NOMO-1 treated with dmso at 0.1 percent for 144 hours (cell line): Measurements from ENCODE around the gene SOX15.
A peak's percentile ranks its signal among the peaks of the same experiment; 100 is the strongest.
"Not testable (repeated sequence)": the region's sequence is repeated elsewhere in the genome, so short reads cannot be mapped to it uniquely, and the experiment has no call there.

Experiments used
- DNase-seq: peaks from one replicate; lab custom pipeline; 2025; ENCODE audit not compliant: unreplicated experiment; lab: John Stamatoyannopoulos, UW

The SOX15 gene

DNA sequence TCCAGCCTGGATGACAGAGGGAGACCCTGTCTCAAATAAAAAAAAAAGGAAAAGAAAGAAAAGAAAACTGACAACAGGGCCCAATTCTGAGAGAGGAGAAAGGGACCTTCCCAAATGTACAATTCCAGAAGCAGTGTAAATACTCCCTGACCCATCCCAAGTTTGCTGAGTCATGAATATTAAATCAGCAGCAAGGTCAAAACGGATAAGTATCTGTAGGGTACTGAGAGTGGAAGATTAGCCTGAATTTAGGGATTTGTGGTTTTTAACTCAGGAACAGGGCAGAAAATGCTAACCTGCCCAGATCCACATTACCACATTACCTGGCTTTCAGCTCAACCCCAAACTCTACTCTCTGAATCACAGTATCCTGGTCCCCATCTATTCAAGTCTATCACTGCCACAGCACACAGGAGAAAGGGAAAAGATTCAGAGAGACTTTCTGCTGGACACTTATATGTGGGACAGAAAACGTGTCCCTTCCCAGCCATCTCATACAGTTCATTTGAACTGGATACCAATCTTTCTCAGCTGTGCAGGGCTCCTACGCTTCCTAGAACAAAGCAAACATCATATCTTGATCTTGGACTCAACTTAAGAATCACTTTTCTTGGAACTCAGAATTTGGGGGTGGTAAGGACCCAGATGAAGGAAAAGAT is 21.9 kb upstream of the SOX15 start:
- DNase-seq, result no peak

DNA sequence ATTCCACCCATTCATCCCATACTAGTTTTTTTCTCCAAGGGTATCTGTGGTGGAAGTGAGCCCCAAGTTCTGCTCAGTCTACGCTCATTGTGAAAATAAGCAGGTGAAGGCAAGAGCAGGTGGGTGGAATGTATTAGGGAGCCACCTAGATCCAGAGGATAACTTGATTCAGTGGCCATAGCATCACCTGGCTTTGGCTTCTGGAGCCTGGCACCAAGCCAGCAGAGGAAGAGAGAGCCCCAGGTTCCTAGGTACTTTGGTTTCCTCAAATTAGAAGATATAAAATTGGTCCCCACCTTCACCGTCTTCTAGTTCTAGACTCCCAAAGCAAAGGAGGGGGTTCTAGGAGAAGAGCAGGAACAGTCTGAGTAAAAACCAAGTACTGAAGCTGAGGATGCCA is 20.7 kb upstream of the SOX15 start:
- no peak for DNase-seq

DNA sequence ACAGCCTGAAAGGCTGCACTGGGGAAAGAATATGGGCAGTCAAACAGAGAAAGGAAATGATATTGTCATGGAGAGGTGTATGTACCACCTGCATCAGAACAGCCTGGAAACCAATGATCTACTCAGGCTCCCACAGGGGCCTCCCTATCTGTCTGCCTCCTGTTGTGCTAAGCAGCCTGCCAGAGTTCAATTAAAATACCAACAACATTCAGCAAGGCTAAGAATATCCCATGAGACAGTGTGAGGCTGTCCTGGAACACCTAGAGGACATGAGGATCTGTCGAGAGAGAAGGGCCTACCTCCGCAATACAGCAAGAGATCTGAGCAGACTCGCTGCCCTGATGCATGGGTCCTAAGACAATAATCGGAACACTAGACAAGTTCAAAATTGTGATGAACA is 16.4 kb upstream of the SOX15 start:
- no peak for DNase-seq

DNA sequence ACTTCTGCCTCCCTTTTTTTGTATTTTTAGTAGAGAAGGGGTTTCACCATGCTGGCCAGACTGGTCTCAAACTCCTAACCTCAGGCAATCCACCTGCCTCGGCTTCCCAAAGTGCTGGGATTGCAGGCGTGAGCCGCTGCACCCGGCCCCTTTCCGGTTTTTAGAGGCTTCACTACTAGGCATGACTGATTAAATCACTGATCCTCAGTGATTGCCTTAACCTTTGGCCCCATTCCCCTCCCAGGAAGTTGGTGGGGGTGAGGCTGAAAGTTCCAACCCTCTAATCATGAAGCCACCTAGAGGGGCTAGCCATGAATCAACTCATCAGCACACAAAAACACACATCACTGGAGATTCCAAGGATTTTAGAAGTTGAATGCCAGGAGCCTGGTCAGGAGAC is 7.7 kb upstream of the SOX15 start:
- not testable (repeated sequence) for DNase-seq

DNA sequence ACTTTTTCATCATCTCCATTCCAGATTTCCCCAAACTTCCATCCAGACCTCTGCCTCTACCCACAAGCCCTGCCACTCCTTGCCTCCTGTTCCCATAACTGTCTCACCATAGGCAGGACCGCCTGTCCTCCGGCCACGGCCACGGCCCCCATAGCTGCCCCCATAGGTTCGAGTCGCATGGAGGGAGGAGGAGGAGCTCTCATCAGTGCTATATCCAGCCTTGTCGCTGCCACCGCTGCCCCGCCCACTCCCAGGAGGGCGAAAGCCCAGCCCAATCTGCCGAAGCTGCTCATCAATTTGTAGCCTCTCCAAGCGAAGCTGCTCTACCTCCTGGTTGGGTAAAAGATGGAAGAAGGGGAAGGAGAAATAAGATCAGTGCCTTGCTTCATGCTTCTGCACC is 3.4 kb upstream of the SOX15 start:
- DNase-seq, result no peak

DNA sequence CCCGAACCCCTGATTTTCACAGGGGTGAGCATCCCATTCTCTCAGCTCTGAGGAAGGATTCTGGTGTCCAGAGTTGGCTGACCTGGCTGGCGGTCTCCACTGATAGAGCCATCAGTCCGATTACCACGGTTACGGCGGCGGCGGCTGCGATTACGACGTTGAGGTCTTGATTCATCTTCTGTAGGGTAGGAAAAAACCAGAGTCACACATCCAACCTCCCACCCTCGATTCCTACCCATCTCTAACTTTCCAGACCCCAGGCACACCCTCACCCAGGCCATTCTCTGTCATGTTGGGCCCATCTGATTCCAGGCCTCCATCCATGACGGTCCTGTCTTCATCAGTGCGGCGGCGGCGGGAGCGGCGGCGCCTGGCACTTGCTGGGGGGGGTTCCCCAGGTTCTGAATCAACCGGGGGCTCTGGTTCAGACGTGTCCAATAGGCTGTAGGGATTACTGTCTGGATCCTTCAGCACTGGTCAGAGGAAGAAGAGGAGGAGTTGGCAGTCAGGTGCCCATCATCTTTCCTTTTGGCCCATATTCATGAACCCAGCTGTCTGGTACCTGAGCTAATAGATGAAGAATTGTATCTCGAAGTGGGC is 2.6 kb upstream of the SOX15 start:
- DNase-seq, result no peak

DNA sequence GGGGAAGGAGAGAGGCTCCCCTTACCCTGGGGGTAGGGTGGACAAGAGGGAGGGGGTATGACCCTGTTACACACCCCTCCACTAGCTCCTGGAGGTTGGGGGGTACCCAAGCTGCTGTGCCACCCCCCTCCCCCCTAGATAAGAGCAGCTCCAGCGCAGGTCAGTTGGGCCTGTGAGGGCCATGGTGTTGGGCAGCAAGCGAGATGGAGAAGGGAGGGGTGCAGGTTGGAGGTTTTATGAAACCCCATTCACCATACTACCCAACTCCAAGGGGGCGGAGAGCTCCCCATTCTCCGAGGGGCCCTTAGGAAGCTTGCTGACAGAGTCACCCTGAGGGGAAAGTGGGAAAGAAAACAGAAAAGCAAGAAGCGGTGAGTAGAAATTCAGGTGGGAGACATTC is 1.7 kb upstream of the SOX15 start:
- no peak for DNase-seq

DNA sequence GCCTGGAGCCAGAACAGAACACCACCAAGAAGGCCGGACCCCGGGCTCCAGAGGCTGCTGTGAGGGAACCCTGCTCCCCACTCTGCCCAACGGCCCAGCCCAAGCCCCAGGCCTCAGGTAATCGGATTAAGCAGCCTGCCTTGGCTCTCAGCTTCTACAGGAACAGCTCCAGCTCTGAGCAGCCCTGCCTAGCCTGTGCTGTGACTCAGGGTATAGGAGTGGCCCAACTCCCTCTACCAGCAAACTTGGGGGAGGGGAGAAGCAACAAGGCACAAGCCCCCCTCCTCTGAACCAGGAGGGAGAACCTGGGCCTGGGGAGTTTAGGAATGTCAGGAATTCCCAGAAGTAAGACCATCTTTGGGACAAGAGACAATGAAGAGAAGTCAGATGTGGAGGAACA is 849 bp upstream of the SOX15 start:
- DNase-seq, result no peak

DNA sequence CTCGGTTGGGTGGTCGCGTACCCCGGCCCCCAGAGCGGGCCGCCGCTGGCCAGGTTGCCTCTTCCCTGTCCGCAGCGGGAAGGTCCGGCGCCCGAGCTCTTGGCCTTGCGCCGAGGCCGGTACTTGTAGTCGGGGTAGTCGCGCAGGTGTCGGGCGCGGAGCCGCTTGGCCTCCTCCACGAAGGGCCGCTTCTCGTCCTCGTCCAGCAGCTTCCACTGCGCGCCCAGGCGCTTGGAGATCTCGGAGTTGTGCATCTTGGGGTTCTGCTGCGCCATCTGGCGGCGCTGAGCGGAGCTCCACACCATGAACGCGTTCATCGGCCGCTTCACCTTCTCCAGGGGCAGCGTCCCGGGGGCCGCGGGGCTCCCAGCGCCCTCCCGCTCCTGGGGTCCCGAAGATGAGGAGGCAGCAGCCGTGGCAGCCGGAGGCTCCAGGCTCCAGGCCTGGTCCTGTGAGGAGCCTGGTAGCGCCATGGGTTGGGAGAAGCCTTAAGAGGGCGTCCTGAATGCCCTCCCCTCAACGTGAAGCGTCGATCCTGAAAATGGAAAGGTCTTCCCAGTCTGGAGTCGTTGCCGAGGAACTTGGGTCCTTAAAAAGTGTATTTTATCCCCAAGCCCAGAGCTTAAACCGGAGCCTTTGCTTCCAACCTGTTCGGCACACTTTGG is 558 bp downstream of the SOX15 start:
- peak; percentile 62 for DNase-seq

DNA sequence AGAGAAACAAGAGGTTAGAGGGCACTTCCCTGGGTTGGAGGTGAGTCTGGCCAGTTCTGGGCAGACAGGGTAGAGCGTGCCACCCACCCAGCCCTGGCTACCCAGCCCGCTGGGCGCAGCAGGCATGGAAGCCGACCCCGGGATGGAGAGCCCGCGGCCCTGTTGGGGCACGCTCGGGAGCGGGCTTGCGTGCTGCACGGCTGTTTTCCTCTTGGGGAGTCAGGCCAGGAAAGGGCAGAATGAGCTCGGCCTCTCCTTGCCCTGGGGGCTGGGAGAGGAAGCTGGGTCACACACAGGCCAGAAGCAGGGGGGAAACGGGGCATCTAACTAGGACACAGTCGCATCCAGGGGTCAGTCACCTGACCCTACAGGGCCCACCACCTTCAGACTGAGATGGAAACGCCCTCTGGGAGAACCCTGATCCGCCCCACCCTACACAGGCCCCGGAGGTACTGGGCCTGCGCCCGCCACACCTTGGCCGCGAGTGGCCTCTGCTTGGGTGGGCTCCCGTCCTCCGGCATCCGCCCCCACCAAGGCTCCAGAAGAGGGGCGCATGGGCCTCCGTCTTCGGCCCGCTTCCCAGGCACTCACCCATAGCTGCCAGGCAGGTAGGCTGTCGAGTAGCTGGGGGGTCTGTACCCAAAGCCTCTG is 1.2 kb downstream of the SOX15 start:
- no peak for DNase-seq

DNA sequence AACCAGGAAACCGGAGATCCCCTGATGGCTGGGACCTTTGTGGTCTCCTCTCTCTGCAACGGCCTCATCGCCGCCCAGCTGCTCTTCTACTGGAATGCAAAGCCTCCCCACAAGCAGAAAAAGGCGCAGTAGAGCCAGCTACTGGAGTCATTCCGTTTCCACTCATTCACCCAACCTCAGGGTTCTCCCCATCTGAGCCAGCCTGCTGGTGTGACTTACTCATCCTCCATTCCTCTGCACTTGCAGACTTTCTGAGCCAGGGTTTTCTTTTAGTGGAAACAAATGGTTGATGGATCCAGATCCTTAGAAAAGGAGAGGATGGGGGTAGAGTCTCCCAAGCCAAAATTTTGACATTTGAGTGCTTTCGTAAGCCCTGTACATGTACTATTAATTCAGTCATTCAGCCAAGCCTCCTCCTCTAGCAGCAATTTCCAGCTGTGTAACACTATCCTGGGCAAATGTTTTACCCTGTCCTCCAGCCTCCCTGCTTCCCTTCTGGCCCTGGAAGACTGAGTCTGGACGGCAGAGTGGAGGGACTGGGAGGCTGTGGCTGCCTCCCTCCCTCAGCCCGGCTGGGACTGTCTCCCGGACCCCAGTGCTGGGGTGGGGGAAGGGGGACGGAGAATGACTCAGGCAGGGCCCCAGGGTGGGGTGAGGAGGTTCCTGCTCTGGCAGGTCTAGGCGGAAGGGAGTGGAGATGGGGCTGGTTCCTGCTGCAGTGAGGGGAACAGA is 2.3 kb downstream of the SOX15 start:
- no peak for DNase-seq

DNA sequence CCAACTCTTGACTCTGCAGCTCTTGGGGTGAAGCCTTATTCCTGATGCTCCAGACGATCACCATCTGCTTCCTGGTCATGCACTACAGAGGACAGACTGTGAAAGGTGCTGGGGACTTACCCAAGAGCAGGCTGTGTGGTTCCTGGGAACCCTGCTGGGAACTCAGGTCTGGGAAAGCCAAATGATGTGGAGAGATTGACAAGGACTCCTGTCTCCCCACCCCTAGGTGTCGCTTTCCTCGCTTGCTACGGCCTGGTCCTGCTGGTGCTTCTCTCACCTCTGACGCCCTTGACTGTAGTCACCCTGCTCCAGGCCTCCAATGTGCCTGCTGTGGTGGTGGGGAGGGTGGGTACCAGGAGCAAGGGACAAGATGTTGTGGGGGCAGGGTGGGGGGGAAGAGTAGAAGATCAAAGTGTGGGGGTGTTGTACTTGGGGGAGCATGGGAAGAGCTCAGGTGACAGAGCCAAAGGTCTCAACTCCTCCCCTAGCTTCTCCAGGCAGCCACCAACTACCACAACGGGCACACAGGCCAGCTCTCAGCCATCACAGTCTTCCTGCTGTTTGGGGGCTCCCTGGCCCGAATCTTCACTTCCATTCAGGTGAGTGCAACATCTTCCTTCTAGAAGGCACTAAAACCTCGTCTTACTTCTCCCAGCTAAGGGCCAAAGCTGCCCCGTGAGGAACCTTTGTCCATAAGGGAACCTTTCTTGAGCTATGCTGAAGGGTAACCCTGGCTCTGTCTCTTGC is 3.0 kb downstream of the SOX15 start:
- no peak for DNase-seq

DNA sequence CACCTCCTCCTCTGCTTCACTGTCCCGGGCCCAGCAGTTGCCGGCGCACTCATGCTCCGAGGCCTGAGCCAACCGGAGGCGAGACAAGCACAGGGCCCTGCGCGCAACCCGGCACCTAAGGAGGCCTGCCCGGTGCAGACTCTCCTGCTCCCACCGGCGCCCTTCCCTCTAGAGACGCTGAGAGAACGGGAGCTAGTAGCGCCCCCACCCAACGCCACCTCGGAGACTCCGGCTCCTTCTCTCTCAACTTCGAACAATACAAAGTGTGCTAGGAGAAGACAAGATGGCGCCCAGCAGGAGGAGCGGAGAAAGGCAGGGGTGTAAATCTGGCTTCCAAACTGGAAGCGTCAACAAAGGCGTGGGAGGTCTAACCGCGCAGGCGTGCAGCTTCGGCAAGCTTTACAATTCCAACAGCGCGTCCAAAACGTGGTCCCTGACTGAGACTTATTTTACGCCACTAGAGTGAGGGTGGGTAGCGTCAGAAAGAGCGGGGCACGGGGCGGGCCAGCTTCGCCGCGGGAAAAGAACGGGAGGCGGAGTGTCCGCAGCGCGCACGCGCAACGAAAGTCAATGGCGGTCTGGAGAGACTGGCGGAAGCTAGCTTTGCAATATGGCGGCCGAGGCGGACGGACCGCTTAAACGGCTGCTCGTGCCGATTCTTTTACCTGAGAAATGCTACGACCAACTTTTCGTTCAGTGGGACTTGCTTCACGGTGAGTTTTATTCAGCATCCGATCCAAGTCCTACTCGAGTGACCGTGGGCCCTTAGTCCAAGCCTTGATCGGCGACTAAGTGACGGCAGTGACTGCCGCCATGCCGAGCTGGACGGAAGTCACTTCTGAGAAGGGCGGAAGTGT is 6.4 kb downstream of the SOX15 start, which contains the start of gene MPDU1:
MPDU1 (plus strand) TSS at position 600 of the 857 bp plus-strand sequence; CDS start at position 611, 11 bp downstream.
- peak; percentile 98 for DNase-seq

DNA sequence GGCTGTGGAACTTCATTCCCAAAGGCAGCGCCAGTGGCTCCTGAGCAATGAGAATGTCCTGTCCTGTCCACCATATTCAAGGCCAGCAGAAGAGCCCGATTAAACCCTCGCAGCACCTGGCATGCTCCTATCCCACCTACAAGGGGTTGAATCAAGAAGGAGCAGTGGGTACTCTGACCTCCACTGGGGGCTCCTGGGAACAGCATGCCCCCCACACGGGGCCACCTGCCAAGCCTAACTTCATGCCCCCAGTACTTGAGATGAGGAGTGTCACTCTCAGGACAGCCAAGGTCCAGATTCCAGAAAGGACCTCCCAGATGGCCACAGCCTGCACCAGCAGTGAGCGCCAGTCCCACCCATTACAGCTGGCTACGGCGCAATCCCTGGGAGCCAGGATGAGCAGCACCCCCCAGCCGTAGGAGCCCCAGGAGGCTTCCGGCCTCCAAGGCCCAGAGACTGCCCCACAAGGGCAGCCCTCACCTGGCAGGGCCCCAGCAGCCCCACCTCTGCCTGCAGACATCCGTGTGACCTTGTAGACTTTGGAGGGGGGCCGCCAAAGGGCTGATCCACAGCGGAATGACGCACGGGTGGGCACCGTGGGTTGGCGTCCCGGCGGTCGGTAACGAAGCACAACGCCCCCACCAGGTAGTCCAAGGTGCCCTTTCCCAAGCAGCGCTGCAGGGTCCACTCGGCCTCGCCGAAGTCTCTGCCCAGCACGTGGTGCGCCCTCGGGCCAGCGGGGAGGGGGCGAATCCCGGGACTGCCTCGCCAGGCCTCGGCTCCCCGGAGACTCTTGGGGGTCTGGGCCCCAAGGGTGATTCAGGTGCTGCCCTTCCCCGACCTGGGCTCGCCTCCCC is 7.3 kb downstream of the SOX15 start:
- no peak for DNase-seq

DNA sequence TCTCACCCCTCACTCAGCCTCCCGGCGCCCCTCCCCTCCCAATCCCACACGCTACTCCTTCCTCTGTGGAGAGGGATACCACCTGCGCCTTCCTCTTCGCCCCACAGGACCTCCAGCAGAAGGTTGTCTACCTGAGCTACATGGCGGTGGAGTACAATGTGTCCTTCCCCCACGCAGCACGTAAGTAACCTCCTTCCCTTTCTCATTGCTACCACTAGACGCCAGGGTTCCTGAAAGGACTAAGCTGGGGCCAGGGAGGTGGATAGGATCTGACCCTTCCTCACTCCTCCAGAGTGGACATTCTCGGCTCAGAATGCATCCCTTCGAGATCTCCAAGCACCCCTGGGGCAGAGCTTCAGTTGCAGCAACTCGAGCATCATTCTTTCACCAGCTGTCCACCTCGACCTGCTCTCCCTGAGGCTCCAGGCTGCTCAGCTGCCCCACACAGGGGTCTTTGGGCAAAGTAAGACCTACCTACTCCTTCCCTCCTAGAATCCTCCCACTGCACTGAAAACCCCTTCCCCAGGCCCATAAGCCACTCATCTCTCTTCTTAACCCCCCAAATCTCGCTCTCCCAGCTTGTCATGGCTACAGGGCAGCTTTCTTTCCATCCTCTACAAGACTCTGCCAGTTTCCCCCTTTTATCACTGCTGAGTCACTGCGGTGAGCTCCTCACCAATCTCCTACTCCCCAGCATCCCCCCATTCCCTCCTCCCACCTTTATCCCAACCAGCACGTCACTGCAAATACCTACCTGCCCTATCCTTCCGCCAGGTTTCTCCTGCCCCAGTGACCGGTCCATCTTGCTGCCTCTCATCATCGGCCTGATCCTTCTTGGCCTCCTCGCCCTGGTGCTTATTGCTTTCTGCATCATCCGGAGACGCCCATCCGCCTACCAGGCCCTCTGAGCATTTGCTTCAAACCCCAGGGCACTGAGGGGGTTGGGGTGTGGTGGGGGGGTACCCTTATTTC is 9.0 kb downstream of the SOX15 start:
- DNase-seq, result no peak

DNA sequence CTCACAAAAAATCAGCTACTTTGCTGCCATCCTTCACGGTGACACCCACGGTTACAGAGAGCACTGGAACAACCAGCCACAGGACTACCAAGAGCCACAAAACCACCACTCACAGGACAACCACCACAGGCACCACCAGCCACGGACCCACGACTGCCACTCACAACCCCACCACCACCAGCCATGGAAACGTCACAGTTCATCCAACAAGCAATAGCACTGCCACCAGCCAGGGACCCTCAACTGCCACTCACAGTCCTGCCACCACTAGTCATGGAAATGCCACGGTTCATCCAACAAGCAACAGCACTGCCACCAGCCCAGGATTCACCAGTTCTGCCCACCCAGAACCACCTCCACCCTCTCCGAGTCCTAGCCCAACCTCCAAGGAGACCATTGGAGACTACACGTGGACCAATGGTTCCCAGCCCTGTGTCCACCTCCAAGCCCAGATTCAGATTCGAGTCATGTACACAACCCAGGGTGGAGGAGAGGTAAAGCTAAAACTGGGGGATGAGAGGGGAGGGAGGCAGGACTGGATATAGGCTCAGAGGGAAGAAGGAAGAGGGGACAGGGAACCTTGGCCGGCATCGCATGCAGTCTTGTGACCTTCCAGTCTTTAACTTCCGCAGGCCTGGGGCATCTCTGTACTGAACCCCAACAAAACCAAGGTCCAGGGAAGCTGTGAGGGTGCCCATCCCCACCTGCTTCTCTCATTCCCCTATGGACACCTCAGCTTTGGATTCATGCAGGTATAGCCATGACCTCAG is 9.9 kb downstream of the SOX15 start:
- no peak for DNase-seq
